Fibroblast of skin of abdomen (primary cell): ENCODE results near the gene FAM9B. TPM values are rescaled to one million over a fixed set of nuclear protein-coding genes. Genes with fewer than 3 reads are reported as not detected.
"Not testable (repeated sequence)": the region's sequence is repeated elsewhere in the genome, so short reads cannot be mapped to it uniquely, and the experiment has no call there.

Experiments used
- DNase-seq: peaks from one replicate; pipeline ENCODE4 v3.0.0-alpha.2; 2013
- polyA plus RNA-seq, 2 experiments: library from polyadenylated mRNA; unstranded; fragments of 120-200 nt; gene quantifications; one replicate each; pipeline ENCODE4 v1.2.1, GENCODE V29; 2013; ENCODE audit not compliant: insufficient read length in 2 of 2

Gene FAM9B
- polyA plus RNA-seq (2013, experiment 1 of 2; ENCODE audit: insufficient read length): not detected
- polyA plus RNA-seq (2013, experiment 2 of 2; ENCODE audit: insufficient read length): not detected

- DNase-seq: no peak
Observed at GRCh38 chrX:9033989-9034388, at the start of gene FAM9B. TSS of gene FAM9B (minus strand) at chrX:9034127. CDS start at chrX:9032986, 1,141 bp downstream.

- DNase-seq: no peak
Observed at GRCh38 chrX:9081271-9081670, 47.3 kb upstream of the FAM9B start.

- no peak for DNase-seq
Observed at GRCh38 chrX:9074326-9074725, 40.4 kb upstream of the FAM9B start.

- peak; percentile 28 for DNase-seq
Observed at GRCh38 chrX:9072281-9072680, 38.4 kb upstream of the FAM9B start.

GRCh38 chrX:9071031-9071650 lies 37.2 kb upstream of the FAM9B start:
- DNase-seq: no peak

GRCh38 chrX:9069573-9069972 lies 35.6 kb upstream of the FAM9B start:
- no peak for DNase-seq

GRCh38 chrX:9064694-9065093 lies 30.8 kb upstream of the FAM9B start:
- no peak for DNase-seq

GRCh38 chrX:9062641-9063040 lies 28.7 kb upstream of the FAM9B start:
- no peak for DNase-seq

- no peak for DNase-seq
Observed at GRCh38 chrX:9055354-9055753, 21.4 kb upstream of the FAM9B start.

GRCh38 chrX:9052081-9052480 lies 18.2 kb upstream of the FAM9B start:
- DNase-seq: no peak

- DNase-seq: no peak
Observed at GRCh38 chrX:9050331-9050730, 16.4 kb upstream of the FAM9B start.

GRCh38 chrX:9048801-9049200 lies 14.9 kb upstream of the FAM9B start:
- no peak for DNase-seq

- DNase-seq: no peak
Observed at GRCh38 chrX:9038244-9038643, 4.3 kb upstream of the FAM9B start.

- DNase-seq: no peak
Observed at GRCh38 chrX:9037296-9037695, 3.4 kb upstream of the FAM9B start.

- DNase-seq: no peak
Observed at GRCh38 chrX:9033586-9033985, 341 bp downstream of the FAM9B start.

GRCh38 chrX:9033179-9033578 lies 748 bp downstream of the FAM9B start:
- DNase-seq: no peak

- no peak for DNase-seq
Observed at GRCh38 chrX:9023293-9023692, 10.6 kb downstream of the FAM9B start.

- peak; percentile 63 for DNase-seq
Observed at GRCh38 chrX:9019151-9019550, 14.8 kb downstream of the FAM9B start.

- not testable (repeated sequence) for DNase-seq
Observed at GRCh38 chrX:9018332-9018731, 15.6 kb downstream of the FAM9B start.

GRCh38 chrX:9003041-9003440 lies 30.9 kb downstream of the FAM9B start:
- no peak for DNase-seq

GRCh38 chrX:8988446-8988845 lies 45.5 kb downstream of the FAM9B start:
- peak; percentile 46 for DNase-seq

- DNase-seq: no peak
Observed at GRCh38 chrX:8987672-8988250, 46.2 kb downstream of the FAM9B start.

- peak; percentile 2 for DNase-seq
Observed at GRCh38 chrX:8984231-8984630, 49.7 kb downstream of the FAM9B start.

- DNase-seq: peak; percentile 12
Observed at GRCh38 chrX:8981723-8982122, 52.2 kb downstream of the FAM9B start.

- no peak for DNase-seq
Observed at GRCh38 chrX:8980756-8981155, 53.2 kb downstream of the FAM9B start.
